ENCODE results near the gene LTBP3.

Gene LTBP3

GRCh38 chr11:65489035-65489705 is 69.0 kb downstream of the LTBP3 start:
- CTCF ChIA-PET, result interaction anchor here (2.6 to 7.1 kb wide), 4 partner anchors 8 to 72 kb away, joined by 15 to 117 read pairs (median 25); no protein-coding TSS in a partner anchor
- POLR2A ChIA-PET, result interaction anchor here (1.0 to 25.7 kb wide), 7 partner anchors 10 to 68 kb away, joined by 3 to 620 read pairs (median 3); partner anchors contain the start of genes MALAT1 and NEAT1
- DNase-seq (ENCODE audit: extremely low spot score), result no peak
- no peak for TF ChIP-seq CTCF (IDR thresholded peaks at IDR 0.05; ENCODE audit: control extremely low read depth, extremely low read depth, low read depth, missing control alignments)
